ENCODE measurements around the gene ADTRP.

ADTRP gene, protein sequence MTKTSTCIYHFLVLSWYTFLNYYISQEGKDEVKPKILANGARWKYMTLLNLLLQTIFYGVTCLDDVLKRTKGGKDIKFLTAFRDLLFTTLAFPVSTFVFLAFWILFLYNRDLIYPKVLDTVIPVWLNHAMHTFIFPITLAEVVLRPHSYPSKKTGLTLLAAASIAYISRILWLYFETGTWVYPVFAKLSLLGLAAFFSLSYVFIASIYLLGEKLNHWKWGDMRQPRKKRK

DNA sequence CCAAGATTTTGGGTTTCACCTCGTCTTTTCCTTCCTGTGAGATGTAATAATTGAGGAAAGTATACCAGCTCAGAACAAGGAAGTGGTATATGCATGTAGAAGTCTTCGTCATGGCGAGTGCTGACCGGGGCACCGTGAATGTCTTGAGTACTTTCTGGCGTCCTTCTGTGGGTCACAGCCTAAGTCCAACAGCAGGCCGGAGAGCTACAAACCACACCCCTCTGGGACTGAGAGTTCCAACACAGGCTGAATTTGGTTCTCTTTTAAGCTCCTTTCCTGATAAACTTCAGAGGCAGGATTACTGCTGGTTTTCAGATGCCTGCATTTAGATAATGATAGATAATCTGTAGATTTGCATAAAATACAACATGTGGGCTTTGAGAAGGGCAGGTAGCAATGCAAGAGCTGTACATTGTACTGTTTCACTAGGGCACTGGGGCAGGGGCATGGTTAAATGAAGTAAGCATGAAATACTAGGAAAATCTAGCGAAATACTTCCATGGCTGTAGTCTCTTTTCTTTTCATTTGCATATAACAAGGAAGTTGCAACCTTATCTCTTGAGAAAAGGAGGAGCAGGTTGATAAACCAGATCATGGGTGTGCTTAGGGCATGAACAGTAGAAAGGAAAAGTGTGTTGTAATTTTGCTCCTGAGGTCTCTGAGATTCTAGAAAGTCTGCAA, at the start of gene ADTRP:
Gene ADTRP (minus strand): TSS at position 156 of the 681 bp plus-strand sequence. CDS start 44 bp downstream, at position 112.
- DNase-seq = no peak

DNA sequence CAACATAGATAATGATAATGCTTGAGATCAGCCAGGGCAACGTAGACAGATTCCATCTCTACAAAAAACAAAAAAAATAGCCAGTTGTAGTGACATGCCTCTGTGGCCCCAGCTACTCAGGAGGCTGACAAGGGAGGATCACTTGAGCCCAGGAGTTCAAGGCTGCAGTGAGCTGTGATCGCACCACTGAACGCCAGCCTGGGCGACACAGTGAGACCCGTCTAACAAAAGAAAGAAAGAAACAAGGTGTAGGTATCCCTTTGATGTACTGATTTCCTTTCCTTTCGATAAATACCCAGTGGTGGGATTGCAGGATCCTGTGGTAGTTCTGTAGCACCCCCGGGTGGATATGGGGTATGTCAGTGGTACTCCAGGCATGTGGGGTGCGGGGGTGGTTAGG, 48.2 kb upstream of the ADTRP start:
- no peak for DNase-seq

DNA sequence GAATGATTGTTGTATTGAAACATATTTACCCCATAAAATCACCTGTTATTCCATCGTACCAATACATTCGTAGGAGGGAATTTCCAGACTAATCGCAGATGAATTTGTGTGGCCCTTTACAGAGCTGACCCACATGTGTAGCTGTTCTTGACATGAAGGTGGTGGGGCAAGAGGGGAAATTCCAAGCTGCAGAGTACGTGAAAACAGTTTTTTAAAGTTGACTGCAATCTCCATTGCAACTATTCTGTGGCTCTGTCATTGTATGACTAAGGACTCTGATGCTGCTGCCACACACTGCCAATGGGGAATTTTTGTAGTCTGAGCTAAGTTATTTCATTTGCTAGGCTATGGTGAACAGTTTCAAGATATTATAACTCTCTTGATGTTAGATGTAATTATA, 46.4 kb upstream of the ADTRP start:
- no peak for DNase-seq

DNA sequence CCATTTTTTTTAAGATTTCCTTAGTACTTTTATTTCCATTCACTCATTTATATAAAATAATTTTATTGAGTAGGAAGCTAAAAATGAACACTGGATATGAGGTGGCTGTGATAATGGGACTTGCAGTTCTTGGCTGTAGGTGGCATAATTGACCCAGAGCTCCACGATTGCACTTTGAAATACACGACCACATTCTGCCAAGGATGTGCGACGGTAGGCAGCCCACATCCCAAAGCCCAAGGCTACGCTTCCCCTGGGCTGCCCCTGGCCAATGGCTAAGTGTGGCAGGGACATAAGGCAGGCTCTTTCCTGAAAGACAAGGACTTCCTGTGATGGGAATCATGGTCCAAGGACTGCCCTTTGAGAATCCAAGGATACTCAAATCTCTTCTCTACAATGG, 43.7 kb upstream of the ADTRP start:
- DNase-seq = no peak

DNA sequence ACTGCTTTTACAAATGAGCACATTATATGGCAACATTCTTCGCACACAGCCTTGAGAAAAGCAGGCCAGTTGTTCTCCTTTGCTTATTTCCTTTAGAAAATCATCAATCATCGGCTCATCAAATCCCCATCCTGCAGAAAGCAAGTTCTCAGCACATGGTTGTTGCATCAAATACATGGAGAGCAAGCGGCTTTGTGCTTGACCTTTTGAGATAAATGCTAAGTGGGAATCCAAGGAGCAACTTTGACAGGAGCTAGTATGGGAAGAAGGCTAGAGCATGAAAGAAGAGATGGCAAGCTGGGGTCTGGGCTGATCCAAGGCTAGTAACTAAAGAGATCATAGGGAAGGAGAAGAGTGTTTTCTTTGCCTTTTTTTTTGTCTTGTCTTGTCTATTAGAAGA, 43.2 kb upstream of the ADTRP start:
- DNase-seq = no peak

DNA sequence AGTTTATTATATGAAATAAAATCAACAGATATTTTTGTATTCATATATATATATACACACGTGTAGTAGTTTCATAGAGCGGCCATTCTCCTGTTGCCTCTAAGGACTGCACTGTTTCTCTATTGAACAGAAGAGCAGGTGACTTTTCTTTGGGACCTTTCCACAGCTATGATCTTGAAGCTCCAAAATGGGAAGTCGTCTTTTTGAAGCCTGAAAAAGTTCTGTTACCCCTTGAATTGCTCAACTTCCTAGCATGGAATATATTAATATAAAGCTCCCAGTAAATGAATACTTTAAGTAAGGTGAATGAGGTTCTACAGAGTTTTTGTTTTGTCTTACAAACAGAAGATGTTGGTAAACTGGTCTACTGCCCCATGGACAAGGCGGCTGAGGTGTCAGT, 42.2 kb upstream of the ADTRP start:
- no peak for DNase-seq

DNA sequence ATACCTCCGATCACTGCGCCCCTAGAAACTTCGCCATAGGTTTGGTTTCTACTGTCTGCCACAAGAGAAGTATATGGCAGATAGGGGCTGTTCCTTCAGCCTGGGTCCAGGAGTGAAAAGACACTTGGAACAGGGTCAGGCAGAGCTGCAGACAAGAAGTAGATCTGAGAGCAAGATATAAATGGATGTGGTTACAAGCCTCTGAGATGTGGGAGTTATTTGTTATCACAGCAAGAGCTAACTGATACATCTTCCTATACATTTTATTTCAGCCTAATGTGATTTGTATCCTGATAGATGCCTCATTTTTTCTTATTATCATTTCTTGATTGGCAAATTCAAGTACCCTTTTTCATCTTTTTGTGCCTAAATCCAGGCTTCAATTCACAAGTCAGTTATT, 40.9 kb upstream of the ADTRP start:
- DNase-seq = no peak

DNA sequence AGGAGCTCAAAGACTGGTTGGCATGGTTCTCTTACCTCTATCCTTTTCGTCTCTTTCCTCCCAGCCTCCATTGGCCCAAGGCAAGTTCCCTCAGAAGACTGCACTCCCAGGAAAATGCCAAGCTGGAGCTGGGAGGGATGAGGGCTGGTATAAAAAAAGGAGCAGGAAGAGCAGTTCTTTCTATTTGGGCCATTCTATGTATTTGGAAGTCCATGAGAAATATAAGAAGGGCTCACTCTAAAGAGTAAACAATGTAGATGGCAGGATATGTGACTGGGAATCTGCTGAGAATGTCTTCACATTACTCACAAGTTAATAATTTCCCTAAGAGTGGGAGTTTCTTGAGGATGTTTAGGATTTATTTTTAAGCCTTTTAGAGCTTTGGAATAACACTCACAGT, 36.6 kb upstream of the ADTRP start:
- no peak for DNase-seq

DNA sequence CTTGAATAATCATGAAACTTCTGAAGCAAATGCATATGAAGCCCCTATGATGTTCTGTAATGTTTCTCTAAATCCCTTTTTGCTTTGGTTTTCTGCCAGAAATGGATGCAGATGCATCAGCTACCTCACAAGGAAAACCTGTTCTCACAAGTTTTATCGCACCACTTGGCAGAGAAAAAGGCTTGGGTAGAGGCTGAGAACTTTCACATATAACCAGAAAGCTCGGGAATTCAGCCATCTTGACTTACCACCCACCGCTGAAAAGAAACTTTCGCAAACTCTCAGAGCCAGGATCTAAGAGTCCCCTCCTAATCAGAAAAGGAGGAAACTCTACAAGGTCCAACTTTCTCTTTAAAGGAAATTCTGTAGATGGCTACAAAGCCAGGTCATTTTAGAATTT, 36.2 kb upstream of the ADTRP start:
- DNase-seq = no peak

DNA sequence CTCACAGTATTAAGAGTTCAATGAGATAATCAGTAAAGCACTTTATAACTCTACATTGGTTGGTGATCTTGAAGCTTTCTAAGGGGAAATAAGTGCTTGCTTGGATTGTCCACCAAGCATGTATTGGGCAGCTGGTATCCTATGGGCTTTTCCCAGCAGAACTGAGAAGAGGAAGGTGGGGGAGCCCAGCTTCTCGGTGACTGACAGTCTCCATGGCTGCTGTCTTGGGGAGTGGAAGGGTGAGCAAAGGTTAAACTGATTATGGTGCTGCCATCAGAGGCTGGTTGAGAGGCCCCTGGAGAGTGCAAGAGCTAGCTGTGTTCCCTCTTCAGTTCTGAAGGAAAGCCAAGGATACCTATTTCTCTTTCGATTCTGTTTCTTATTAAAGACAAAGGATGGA, 35.5 kb upstream of the ADTRP start:
- DNase-seq = no peak

DNA sequence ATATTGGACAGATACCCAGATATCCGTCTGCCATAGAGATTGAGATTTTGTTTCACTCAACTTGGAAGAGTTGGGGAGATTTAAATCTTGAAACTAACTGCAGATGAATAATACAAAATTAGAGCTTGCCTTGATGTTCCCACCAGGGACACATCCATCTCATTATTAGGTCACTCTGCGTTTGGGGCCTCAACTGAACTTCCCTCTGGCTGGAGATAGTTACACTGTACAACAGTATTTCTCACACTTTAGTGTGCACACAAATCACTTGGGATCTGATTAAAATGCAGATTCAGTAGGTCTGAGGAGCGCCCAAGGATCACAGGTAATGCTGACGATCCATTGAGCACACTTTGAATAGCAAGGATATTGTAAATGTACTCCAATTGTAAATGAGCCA, 35.0 kb upstream of the ADTRP start:
- DNase-seq = no peak

DNA sequence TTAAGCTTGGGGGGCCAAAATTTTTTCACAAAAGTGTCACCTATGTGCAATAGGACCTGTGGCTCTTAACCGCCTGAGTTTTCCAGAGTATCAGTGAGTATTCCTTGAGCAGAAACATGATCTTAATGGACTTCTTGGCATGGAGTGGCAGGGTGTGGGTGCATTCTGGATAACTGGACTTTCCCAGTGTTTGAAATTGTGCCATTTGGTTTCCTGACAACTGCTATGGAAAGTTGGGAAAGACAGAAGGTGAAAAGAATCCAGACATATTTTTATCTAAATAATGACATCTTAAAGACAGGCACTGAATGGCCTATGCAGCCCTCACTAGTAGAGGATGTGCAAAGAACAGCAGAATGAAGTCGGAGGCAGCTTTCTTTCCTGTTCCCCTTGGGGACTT, 34.3 kb upstream of the ADTRP start:
- DNase-seq = no peak

DNA sequence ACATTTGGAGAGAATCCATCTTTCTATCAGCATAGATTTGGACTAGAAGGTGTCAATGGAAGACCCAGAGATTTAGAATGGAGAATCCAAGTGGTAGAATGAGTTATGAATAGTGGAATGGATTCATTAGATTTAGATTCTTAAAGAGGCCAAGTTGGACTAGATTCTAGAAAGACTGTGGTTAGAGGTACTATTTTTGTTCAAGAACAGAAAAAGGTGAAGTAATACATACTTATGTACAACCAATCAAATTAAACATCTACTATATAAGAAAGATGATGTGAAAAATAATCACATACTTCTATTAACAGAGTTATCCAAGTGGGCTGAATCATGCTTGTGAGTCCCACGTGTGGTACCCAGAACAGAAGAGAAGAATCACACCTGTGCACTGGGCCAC, 33.8 kb upstream of the ADTRP start:
- no peak for DNase-seq

DNA sequence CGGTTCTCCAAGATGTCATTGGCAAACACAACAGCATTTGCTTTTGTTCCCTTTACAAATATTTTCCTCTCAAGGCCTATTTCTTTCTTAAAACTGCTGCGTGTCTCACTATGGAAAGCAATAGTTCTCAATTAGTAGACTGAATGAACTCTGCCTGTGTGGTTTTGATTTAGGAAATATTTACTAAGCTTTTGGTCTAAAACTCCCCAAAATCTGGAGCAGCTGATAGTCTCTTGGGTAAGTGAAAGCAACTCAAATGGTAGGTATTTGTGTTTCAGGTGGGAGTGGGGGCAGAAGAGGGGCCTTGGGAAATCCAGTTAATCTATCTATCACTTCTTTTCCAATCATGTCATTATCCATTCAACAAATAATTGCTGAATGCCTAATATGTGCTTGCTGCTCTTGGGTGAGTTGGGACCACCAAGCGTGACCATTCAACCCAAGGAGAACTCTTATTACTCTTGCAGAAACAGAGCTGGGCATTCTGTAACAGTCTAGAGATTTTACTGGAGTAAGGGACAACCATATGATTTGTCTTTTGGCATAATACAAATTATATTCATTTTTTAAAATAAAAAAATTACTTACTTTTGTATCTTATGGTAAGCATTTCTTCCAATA, 33.2 kb upstream of the ADTRP start:
- no peak for DNase-seq

DNA sequence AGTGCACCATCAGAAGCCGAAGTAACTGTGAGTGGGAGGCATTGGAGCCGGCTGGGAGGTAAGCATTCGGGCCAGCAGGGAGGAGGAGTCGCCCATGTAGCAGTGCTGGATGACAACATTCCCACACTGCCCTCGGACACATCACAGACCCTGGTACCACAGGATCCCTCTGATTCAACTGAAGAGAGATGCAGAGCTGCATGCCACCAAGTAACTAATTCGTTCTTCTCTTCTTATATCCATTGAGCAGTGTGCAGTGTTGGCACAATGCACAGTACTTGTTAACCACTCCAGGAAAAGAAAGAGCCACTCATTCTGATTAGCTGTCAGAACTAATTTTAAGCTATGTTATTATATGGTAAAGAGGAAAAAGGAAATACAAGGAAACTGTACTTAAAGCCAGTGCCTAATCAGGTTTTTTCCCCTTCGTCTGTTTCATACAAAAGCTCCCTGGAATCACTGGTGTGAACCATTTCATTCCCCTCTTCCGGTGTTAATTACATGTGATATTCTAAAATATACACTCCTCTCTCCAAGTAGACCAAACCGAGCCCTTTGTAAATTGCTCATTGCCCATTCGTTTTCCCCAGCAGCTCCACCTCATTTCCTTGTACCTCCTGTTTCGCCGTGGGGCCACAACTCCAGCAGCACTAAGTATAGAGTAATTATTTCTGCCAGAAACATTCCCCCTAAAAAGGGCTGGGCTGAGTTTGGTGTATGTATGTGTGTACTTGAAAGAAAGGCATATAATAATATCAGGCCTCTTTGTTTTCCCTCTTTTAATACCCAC, 32.4 kb upstream of the ADTRP start:
- no peak for DNase-seq

DNA sequence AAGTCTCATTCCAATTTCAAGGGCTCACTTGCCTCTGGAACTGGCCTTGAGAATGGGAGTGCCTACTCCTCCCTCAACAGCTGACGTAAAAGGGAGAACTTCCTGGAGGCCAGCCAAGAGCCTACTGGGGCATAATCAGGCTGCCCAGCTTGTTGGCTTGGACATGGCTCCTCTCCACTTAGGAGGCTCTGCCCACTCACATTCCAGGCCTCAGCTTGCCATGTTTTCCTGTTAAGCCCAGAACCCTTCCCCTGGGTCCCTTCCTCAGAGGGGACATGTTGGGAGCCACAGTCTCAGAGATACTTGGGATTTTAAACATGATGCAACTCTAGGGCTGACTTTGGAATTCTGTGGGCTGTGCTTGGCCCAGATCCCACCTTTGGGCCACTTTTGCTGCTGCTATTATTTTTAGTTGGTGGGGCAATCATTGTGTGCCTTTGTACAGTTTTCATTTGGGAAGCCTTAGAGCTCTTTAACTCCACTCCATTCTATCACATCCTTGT, 31.5 kb upstream of the ADTRP start:
- DNase-seq = no peak

DNA sequence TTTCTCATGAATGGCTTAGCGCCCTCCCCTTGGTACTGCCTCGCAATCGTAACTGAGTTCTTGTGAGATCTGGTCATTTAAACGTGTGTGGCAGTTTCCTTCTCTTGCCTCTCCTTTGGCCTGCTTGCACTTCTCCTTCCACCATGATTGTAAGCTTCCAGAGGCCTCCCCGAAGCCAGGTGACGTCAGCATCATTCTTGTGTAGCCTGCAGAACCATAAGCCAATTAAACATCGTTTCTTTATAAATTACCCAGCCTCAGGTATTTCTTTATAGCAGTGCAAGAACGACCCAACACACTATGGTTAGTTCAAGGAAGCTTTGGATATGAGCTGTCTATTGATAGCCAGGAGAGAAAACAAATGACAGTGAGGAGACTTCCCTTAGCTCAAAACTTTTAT, 29.5 kb upstream of the ADTRP start:
- DNase-seq = no peak

DNA sequence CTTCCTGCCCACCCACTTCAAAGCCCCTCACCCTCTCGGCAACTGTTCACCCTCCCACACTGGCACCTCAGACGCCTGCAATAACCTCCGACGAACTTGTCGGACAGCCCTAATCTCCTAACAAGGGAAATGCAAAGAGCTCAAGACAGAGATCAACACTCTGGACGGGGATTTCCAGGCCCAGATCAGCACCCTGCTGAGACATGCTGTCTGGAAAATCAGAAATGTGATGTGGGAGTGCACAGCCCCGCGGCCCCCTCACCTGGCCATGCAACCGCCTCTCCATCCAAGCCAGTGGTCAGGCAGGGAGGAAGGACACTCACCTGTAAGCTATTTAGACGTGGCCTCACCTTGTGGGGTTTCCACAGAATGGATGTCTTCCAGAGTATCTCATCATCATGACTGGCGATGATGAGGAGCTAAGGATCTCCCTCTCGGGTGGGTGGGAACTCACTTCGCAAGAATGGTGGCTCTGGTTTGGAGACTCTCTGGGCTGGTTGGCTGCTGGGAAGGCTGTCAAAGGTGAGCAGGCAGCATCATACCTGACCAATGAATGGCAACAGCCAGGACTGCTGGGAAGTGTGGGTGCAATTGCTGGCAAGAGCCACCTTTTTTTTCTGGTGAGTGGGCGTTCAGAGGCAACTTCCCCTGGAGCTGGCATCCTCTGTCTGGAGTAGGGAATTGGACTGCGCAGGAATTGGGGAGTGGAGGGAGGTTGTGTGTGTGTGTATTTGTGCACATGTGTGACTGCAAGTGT, 28.1 kb upstream of the ADTRP start:
- DNase-seq = no peak

DNA sequence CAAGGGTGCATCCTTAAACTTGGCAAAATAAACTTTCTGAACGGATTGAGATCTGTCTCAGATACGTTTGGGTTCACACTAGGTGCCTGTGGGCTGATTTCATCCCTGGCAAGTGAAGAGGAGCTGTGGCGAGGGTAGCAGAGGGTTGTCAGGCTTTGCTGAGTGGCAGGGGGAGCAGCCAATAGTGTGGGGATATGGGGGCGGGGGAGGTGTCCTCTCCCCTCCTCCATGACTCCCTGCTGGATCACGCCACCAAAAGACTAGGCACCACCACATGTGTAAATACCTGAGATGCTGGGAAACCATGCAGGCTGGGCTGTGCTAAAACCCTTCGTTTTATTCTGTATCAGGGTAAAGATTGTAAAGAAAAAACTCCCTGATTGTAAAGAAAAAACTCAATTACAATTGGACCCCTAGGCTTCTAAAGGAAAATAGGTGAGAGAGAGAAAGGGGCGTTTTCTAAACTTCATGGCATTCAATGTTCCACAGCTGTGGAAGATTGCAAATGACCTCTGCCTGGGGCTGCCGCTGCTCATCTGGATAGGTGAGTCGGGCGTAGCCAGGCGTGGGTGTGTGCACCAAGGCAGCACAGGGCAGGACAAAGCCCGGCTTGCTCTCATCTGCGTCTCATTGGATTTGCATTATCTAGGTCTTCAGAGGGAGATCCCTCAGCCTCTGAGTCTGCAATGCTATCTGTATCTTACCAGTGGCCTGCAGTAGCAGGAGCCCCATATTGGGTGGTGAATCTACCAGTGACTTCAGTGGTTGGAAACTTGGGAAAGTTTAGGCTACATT, 26.9 kb upstream of the ADTRP start:
- DNase-seq = no peak

DNA sequence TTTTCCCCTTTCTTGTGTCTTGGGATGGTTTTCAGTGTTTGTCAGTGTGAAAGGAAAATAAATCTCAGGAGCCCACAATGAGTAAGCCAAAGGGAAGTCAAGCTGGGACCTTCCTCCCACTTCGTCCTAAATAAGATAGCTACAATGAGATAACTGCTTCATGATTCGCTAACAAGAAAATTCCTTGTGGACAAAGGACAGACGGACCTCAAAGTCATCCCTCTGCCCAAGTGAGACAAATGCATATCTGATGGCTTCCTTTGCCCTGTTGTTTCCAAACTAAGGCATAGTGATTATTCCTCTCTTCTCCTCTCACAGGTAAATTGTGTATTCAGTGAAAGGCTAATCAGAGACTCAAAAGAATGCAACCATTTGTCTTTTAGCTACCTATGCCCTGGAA, 26.1 kb upstream of the ADTRP start:
- no peak for DNase-seq

DNA sequence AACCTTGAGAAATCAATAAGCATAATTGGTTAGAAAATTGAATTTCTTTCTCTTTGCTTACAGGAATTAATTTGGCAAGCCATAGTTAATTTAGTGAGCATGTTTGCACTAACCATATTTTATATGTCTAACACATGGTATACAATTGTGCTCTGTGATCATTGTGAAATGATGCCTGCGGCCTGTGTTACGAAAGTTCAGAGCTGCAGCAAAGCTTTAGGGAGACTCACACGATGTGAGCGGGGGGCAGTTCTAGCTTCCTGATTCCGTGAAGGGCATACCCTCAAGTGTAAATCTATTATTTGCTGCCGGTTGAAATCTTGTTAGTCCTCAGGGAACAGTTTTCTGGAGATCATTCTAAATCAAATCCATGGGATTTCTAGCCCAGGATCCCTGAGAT, 25.5 kb upstream of the ADTRP start:
- no peak for DNase-seq

DNA sequence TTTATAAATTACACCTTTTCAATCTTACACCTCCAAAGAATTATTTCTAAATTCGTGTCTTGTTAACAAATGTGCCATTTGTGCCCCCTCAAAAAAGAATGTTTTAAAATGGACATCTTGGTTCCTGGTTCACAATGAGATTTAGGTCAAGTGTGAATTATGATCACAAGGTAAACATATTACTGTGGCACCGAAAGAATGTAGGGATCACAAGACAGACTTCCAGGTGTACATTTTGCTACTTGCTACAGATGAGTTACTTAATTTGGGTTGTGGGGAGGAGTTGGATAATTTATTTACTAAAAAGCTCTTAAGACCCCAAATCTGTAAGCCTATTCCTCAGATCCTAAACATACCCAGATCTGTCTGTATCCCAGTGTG, 25.0 kb upstream of the ADTRP start:
- no peak for DNase-seq
